HG03432 (cell line): ENCODE measurements around the gene ZNF281.
"Not testable (repeated sequence)": the region's sequence is repeated elsewhere in the genome, so short reads cannot be mapped to it uniquely, and the experiment has no call there.

Experiments used
- ATAC-seq: cut with Tn5 transposase; IDR thresholded peaks from one replicate; pipeline ENCODE4 v1.9.1; 2021; ENCODE audit warnings: mild to moderate bottlenecking, moderate library complexity; ENCODE audit not compliant: unreplicated experiment

Gene ZNF281

DNA sequence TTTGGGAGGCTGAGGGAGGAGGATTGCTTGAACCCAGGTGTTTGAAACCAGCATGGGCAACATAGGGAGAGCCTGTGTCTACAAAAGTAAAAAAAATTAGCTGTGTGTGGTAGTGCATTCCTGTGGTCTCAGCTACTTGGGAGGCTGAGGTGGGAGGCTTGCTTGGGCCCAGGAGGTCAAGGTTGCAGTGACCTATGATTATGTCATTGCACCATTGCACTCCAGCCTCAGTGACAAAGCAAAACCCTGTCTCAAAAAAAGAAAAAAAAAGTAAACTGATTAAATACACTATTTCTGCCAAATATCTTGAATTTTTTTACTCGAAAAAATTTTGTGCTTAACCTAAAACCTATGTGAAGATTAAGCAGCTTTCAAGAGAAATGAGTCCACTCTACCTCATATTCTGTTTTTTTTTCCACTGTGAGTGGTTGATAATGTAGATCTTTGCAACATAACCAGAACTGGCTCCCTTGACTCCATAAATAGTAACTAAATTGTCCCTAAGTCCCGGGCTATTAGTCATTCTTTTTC lies 19.4 kb upstream of the ZNF281 start:
- no peak for ATAC-seq

DNA sequence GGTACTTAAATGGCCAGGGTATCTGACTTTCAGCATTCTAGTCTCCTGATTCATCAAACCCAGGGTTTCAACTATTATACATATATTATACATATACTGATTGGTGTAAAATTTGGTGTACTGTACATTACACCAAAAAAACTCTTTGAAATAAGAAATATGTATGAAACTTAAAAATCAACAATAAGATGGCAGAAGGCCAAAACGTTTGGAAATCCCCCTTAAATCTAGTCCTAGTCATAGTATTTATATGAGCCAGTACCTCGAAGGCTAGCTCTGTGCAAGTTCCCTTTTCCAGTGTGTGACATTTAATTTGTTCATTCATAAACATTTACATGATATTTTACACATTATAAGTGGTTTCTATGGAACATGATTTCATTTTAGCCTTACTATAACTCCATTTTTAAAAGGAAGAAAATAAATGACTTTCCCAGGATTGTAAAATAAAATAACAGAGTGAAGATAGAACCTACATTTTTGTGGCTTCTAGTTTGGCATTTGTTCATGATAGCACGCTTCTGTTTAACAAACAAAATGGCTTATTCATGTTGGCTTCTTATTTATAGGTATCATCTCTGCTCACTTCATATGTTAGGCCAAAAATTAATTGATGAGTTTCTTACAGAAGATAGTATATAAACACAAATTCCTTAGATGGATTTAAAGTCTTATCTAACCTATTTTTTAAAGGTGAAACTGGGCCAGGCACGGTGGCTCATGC lies 18.8 kb upstream of the ZNF281 start:
- no peak for ATAC-seq

DNA sequence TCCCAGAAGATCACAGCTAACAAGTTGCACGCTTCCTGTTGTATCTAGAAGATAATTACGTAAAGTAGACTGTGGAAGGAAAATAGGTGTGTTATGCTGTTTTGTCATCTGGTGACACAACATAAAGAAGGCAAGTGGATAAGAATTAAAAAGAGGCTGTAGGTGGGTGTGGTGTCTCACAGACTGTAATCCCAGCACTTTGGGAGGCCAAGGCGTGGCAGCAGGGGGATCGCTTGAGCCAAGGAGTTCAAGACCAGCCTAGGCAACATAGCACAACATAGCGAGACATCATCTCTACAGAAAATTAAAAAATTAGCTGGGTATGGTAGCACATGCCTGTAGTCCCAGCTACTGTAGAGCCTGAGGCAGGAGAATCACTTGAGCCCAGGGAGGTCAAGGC lies 17.9 kb upstream of the ZNF281 start:
- no peak for ATAC-seq

DNA sequence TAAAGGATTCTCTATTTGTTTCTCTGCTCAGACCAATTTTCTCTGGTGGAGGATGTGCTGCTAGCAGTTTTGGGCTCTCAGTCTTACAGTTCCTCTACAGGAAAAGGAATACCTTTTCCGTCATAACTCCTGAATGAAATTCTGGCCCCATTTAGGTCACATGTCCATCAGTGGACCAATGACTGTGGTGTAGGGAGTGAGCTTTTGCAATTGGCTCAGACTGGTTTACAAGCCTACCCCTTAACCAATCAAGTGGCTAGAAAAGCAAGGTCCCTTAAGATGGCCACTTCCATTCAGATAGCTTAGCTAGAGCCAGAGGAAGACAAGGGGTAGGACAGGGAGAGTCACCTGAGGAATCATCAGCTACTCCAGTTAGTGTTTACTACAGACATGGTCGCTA lies 16.4 kb upstream of the ZNF281 start:
- ATAC-seq, result no peak

DNA sequence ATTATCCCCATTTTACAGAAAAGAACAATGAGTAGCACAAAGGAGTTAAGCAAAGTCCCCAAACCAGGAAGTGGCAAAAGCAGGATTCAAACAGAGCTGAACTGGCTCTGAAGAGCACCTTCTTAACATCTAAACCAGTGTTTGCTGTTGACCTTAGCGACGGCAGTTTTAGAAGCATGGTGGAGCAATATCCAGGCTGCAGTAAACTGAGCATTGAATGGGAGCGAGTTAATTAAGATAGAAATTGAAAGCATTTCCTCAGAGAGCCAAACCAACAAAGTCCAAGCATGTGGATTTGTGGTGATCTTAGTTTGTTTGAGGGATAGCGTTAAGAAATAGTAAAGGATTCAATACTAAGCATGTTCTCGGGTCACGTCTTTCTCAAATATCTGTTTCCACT lies 13.4 kb upstream of the ZNF281 start:
- ATAC-seq, result no peak

DNA sequence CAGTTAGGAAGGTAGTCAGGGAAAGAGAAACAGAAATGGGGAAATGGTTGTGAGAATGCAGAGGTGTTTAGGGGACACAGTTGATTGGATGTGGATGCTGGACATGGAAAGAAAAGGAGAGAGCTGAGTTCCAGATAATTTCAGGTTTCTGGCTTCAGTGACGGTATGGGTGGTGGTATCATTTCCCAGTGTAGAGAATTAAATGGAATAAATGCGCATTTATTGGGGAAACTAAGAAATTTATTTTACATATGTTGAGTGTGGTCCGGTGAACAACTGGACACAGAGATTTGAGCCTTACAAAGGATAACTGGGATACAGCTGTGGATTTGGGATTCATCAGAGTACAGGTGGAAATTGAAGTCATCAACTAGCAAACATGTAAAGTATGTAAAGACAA lies 12.4 kb upstream of the ZNF281 start:
- ATAC-seq, result no peak

DNA sequence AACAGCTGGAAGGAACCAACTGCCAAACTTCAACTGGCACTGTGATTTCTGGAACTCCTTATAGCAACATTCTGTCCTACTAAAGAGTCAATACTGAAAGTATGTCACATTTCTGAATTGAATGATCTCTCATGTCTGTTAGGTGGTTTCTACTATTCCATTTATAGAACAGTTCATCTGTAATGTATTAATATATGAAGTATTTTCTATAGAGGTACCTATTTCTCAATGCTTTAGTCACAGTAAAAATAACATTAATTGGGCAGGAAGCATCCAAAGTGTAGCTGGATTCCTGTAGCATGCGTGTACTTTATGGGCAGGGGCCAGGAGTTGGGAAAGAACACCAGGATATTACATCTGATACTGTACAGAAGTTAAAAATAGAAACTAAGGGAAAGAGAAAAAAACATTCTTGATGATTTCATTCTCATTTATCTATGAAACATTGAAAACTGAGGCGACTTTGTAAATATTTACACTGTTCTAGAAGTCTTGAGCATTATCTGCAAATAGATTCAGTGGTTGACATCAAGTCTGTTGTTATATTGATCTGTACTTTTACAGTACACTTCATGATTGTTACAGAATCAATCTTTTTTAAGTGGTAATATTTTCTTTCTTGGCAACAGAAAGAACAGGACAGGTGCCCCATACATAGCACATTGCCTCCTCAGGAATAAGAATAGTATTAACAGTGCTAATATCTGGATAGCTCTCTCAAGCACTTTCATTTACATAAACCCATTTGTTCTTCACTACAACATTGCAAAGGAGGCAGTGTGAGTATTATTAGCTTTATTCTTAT lies 6.2 kb upstream of the ZNF281 start:
- peak; percentile 92 for ATAC-seq

DNA sequence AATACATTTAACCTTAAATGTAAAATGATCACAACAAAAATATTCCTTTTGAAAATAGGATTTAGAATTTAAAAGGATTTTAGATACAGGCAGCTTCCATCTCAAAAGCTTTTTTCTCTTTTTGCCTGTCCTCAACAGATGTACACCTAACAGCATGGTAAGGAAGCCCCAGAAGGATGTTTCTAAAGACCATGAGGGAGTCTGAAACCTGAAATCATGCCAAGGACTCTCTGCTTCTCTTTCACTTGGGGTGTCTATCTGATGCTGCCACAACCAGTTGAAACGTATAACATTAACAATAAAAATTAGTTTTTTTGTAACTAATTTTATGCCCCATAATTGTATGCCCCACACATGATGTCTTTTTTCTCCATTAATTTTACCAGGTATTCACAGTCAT lies 5.4 kb upstream of the ZNF281 start:
- peak; percentile 63 for ATAC-seq

DNA sequence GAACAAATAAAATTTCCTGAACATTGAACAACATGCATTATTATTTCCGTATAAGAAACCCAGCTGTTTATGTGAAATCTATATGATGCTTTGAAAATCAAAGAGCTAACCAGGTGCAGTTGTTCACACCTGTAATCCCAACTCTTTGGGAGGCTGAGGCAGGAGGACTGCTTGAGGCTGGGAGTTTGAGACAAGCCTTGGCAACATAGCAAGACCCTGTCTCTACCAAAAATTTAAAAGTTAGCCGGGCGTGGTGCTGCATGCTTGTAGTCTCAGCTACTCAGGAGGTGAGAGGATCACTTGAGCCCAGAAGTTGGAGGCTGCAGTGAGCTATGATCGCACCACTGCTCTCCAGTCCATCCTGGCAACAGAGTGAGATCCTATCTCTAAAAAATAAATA lies 4.8 kb upstream of the ZNF281 start:
- no peak for ATAC-seq

DNA sequence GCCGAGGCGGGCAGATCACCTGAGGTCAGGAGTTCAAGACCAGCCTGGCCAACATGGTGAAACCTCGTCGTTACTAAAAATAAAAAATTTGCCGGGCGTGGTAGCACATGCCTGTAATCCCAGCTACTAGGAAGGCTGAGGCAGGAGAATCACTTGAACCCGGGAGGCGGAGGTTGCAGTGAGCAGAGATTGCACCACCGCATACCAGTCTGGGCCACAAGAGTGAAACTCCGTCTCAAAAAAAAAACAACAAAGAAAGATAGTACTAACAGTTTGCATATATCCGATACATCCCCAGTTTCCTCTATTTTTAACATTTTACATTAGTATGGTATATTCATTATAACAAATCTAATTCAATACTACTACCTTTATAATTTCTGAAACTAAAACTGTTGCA lies 3.9 kb upstream of the ZNF281 start:
- ATAC-seq, result not testable (repeated sequence)

DNA sequence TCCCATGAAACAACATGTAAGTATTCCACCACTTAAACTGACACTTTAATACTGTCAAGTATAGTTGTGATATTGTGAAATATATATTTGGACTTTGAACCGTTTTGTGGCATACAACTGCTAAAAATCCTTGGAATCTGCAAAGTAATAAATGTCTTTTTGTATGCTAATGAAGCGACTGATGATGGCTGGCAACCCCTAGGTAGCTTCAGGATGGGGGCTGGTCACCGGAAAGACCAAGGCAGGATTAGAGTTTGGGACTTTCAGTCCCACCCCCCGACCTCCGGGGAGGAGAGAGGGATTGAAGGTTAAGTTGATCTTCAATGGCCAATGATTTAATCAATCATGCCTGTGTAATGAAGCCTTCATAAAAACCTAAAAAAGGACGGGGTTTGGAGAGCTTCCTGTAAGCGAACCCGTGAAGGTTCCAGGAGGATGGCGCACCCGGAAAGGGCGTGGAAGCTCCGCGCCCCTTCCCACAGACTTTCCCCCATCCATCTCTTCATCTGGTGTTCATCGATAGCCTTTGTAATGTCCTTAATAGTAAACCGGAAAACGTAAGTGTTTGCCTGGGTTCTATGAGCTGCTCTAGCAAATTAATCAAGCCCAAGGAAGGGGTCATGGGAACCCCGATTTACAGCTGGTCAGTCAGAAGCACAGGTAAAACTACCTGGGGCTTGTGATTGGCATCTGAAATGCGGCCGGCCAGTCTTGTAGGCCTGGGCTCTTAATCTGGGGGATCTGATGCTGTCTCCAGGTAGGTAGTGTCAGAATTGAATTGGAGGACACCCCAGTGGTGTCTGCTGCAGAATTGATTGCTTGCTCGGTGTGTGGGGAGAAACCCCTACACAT lies 1.8 kb upstream of the ZNF281 start:
- ATAC-seq, result no peak

DNA sequence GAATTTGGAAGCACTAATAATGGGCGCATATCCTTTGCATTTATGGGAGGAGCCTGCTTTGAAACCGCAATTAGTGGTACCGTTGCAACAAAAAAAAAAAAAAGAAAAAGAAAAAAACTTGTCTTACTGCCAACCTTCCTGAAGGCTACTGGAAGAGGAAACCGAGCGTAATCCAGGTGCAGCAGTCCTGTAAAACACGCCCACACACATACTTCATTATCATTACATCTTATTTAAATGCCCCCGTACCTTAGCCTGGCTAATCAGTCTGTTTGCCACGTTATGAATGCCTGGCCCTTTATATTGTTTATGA lies 686 bp upstream of the ZNF281 start:
- peak; percentile 4 for ATAC-seq

DNA sequence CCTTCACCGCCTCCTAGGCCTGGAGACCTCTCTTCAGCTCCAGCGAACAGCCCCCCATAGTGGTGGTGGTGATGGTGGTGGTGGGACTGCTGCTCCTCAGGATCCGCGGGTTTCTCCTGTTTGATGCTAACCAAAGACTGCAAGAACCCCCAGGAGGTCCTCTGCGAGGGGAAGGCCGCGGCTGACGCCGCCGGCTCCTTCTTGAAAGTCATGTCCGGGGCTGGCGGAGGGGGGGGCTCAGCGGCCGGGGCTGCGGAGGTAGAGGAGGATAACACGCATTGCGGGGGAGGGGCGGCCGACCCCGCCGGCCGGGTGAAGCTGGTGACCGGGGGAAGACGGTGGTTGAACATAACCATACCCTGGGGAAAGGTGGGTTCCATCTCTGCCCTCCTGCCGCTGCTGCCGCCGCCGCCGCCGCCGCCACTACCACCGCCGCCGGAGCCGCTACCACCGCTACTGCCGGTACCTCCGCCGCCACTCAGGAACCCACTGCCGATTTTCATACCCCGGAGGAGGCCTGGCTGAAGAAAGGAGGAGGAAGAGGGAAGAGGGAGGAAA lies 554 bp downstream of the ZNF281 start:
- ATAC-seq, result peak; percentile 33

DNA sequence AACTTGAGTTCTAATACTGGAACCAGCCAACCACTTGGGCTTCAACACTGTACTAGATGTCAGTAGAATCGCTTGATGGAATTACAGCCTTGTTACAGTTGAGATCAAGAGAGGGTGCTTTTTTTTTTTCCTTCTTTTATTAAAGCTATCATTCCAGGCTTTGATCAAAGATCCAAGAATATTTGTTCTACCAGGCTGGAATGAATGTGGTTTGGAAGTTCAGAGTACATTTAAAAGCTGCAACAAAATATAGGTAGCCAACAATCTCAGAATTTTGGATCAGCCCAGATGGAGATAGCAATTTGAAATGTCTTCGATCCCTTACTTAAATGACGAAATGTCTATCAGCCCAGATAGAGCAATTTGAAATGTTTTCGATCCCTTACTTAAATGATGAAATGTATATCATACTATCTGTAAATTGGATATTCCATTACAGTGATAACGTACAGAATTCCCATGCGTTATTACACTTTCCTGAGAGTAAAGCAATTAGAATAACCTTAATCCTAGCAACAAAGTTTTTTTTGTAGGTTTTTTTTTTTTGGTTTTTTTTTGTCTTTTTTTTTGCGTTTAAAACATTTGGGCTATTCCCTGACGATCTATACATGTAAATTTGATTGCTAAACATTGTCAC lies 3.6 kb downstream of the ZNF281 start:
- no peak for ATAC-seq

DNA sequence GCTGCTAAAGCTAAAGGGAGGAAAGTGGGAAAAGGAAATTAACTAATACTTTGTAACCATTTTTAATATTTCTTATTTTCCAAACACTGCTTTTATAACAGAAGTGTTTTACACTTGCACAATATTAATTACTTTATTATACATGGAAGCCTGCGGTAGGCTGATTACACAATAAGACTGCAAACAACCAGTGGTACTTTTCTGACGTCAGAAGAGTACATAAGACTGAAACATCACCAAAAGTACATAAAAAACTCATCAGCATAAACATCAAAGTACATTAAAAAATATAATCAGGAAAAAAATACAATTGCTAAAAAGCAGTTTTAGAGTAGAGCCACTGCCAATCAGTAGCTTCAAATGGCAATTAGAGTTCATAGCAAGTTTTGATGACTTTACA lies 4.6 kb downstream of the ZNF281 start:
- no peak for ATAC-seq

DNA sequence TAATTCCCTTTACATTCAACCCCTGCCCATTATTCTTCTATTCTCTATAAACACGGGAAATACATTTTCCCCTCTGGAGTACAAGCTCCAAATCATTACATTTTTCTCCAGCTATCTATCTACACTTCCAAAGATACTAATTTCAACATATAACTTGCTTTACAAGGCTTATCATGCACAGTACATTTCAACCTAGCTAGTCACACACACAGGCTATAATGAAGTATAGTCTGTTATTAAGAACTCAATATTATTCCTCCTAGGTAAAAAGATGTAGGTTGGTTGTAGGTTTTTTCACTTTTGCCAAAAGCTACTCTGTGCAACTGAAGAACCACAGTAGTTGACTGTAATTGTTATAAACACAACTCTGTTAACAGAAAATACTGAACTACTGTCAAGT lies 8.1 kb downstream of the ZNF281 start:
- ATAC-seq, result no peak

DNA sequence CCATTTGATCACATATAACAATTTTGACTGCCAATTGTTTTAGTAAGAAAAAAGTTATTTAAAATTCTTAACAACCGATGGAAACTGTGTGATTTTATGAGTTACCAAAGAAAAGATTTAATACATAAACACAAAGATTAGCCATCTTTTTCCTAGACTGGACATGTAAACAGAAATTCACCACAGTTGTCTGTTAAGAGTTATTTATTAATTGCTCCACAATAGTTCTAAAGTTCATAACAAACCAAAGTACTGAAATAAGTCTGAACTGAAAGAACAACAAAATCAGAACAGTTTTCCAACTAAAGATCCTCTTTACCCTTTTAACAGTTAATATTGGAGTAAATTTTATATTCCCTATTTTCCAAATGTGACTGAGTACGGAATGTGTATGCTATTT lies 8.6 kb downstream of the ZNF281 start:
- no peak for ATAC-seq

DNA sequence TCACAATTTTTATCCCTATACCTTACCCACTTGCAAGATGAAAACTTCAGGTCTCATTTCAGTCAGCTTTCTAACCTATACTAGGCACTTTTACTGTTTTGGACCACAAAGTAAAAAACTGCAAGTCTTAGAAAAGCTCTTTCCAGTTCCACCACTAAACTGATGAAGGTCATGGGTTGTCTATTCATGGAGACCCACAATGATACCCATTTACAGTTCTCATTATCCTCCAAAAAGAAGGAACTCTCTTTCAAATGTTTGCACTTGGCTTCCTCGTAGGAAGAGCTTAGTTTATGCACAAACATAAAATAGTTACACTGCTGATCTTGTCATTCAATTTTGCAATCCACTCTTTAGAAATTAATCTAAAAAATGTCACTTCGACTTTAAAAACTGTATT lies 9.3 kb downstream of the ZNF281 start:
- no peak for ATAC-seq

DNA sequence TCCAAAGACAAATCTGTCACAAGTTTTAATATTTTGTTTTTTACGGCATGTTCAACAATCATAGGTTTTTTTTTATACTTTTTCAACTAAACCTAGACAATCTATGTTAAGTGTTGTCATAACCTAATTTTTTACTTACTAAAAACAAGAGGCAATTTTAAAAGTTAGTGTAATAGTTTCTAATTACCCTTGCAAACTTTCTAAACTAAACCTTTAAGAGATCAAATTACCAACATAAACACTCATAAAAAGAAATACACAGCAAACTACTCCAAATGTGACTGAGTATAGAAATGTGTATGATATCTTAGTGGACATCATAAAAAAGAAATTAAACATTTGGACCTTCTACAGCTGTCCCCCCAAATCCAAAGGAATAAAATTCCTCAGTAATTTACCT lies 10.0 kb downstream of the ZNF281 start:
- no peak for ATAC-seq

DNA sequence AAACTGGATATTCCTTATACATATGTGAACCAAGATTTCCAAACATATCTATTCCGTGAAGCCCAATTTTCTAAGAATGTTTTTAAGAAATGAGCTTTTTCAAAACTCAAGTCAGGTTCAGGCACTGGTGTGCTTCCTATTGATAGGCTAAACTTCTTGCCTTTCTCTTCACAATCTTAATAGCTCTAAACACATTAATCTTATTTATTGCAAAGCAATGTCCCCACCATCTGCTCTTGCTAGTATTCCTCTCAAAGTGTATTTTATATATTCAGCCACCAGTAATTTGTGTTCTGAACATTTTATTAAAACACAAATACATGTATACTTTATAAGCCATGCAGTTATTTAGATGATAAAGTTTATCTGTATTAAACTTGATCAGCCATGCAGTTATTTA lies 11.5 kb downstream of the ZNF281 start:
- ATAC-seq, result no peak
